SIG-M5 (cell line): Measurements from ENCODE around the gene OGDH.

Source experiments
- DNase-seq: peaks from one replicate; lab custom pipeline; 2025; lab: John Stamatoyannopoulos, UW

The OGDH gene

GRCh38 chr7:44618753-44619152 lies 12.3 kb downstream of the OGDH start:
- no peak for DNase-seq

- DNase-seq: no peak
Observed at GRCh38 chr7:44621034-44621749, 14.8 kb downstream of the OGDH start.

DNA sequence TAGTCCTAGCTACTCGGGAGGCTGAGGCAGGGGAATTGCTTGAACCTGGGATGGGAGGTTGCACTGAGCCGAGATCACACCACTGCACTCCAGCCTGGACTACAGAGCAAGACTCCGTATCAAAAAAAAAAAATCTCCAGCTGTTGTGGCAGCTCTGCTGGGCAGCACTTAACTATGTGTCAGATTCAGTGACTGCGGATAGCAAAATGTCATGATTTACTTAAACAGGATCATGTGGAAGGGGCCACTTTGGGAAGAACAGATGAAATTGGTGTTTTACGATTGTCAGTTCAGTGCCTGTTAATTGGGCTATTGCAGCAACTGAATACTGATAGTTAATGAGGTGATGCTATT lies 15.3 kb downstream of the OGDH start:
- DNase-seq: no peak

DNA sequence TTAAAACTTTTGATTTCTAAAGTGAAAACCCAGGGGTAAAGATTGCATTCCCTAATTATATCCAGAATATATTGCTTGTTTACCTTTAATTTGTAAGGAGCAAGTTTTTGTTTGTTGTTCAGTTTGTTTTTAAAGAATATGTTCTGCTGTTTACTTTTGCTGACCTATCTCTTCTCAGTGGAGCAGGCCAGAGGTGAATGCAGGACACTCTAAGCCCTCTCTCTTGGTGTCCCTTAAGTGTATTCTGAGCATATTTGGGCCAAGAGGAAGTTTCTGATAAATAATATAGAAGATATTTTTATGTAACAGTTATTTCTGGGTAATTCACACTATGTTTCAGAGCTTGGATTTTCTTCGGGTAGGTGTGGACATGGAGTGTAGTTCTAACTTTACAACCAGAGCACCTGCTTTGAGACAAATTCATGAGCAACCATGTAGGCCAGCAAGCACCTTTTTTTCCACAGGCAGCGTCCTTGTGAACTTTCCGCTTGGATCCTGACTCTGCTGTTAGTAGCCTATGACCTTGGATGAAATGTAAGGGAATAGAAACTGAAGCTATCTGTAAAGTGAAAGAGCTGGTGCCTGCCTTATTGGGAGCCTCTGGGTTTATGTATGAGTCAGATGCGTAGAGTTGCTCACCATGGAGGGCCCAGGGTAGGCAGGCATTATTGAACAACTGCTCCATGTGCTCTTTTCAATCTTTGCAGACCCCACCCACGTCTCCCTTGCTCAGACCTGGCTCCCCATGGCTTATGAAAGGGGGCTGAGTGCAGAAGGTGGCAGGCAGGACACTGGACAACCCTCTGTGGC lies 16.1 kb downstream of the OGDH start:
- no peak for DNase-seq

DNA sequence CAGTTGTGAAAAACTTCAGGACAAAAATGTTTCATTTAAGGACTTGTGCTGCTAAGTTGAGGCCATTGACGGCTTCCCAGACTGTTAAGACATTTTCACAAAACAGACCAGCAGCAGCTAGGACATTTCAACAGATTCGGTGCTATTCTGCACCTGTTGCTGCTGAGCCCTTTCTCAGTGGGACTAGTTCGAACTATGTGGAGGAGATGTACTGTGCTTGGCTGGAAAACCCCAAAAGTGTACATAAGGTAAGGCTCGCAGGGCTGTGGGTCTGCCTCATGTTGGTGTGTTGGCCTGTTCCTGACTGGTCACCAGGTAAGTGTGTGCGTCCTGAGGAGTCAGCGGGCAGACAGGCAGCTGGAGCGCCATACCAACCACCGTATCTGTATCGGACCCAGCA lies 17.9 kb downstream of the OGDH start:
- DNase-seq: no peak

DNA sequence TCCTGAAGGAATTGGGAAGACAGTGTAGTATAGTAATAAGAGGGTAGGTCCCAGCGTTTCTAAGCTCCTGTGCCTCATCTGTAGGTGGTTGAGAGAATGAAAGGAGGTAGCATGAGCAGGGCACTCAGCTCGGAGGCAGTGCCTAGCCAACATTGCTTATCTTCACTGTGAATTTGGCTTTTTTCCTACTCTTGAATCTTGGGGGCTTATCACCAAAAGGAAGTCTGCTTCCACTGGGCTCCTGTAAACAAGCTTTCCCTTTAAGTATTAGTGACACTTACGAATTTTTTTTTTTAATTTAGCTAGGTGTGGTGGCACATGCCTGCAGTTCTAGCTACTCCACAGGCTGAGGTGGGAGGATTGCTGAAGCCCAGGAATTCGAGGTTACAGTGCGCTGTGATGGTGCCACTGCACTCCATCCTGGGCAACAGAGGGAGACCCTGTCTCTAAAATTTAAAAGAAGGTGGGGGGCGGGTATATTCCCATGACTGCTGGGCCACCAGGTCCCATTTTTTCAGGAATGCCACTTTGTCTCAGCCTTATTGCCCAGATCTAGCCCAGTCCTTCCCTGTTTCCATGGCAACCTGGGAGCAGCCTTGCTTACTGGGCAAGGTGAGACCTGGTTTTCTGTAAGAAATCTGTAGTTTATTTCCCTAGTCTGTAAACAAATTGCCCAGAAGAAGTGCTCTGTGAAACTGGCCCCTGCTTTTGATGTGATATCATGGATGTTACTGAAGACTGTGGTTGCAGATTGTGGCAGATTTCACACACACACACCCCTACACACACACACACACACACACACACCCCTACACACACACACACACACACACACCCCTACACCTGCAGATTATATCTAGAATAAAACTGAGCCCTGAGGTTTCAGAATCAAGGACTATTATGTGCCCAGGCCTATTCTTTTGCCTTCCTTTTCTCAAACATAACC lies 19.4 kb downstream of the OGDH start:
- no peak for DNase-seq

DNA sequence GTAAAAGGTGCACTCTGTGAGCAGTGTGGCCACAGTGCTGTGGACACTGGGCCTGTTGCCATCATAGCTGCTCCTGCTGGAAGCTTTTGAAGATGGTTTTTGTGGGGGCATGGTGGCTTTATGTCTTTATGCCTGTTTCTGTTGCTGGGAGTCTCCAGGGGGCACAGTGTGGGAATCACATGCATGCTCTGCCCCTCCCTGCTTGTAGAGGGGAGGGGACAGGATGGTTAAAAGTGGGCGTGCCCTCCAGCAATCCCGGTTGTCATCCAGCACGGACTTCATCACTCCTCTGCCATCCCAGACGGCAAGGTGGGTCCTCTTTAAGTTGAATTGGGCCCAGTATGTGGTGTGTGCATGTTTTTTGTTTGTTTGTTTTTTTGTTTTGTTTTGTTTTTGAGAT lies 20.2 kb downstream of the OGDH start:
- no peak for DNase-seq

GRCh38 chr7:44629829-44630522 lies 23.5 kb downstream of the OGDH start:
- DNase-seq: no peak

DNA sequence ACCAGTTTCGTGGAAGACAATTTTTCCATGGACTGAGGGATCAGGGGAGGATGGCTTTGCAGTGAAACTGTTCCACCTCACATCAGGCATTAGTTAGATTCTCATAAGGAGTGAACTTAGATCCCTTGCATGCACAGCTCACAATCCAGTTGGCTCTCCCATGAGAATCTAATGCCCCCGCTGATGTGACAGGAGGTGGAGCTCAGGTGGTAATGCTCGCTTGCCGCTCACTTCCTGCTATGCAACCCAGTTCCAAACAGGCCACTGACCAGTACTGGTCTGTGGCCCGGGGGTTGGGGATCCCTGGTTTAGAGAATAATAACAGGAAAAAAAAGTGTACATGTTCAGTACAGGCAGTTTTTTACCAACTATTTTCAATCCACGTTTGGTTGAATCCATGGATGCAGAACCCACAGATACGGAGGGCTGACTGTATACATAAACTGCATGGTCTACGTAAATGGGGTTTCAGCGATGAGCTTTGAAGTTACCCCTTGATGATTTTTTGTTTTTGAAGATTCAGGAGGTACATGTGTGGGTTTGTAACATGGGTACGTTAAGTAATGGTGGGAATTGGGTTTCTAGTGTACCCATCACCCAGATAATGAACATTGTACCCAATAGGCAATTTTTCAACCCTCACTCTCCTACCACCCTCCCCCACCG lies 24.5 kb downstream of the OGDH start:
- no peak for DNase-seq

DNA sequence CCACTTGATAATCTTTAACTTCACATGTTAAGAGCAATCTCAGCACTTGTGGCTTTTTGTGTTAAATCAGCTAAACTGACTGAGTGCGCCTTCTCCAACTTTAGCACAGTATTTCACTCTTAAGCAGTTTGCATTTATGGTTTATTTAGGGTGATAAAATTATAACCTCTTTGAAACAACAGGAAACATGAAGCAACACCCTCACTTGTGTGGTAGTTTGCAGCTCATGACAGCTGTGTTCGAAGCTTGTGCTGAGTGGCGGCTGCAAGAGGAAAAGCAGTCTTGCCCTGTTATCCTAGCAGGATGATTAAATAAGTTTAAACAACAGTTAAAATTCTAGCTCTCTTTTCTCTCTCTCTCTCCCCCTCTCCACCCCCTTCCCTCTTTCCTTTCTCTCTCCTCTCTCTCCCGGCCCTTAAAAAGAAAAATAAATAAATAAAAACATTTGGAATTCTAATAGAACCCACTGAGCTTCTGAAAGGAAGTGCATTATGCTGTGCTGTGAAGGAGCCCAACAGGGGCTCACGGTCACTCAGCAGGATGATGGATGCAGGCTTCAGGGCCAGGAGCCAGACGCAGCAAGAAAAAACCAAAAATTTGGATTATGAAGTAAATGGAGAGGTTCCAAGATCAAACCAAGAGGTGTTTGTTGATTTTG lies 25.2 kb downstream of the OGDH start:
- DNase-seq: no peak

GRCh38 chr7:44632196-44632595 lies 25.8 kb downstream of the OGDH start:
- no peak for DNase-seq

DNA sequence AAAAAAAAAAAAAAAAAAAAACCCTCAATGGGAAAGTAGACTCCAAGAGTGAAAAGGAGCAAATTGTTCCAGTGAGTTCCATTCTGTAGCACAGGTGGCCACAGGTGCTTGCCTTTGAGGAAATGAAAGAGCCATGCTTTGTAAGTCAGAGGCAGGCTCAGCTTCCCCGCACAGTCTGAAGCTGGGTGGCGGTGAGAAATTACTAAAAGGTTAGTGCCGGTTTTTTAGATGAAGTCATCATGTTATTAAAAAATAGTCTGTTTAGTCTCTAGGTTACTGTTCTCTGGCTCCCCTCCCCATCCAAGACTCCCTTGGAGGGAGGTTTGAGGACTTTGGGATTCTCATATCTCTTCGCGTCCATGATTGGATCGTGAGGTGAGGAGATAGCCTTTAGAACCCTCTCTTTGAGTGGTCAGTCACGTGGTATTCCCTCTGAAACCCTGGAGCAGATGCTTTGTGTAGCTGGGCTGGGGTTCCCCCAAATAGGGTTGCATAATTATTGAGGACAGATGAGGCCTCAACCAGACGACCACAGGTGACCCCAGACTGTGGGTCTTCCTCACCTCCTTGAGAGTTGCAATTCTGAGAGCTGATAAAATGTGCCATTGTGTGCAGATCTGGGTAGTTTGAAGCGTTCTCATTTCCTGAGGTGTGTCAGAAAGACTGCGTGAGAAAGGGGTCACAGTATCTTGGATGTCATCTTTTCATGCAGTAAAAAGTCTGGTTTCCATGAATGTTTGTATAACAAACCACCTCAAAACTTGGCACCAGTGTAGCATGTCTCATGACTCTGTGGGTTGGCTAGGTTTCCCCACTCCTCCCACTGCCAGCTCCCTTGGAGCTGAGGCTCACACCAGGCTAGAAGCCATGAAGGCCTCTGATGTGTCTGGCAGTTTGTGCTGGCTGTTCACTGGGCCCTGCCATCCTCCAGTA lies 27.1 kb downstream of the OGDH start:
- no peak for DNase-seq

GRCh38 chr7:44634187-44634838 lies 27.9 kb downstream of the OGDH start:
- no peak for DNase-seq

- DNase-seq: no peak
Observed at GRCh38 chr7:44634839-44635591, 28.6 kb downstream of the OGDH start.

DNA sequence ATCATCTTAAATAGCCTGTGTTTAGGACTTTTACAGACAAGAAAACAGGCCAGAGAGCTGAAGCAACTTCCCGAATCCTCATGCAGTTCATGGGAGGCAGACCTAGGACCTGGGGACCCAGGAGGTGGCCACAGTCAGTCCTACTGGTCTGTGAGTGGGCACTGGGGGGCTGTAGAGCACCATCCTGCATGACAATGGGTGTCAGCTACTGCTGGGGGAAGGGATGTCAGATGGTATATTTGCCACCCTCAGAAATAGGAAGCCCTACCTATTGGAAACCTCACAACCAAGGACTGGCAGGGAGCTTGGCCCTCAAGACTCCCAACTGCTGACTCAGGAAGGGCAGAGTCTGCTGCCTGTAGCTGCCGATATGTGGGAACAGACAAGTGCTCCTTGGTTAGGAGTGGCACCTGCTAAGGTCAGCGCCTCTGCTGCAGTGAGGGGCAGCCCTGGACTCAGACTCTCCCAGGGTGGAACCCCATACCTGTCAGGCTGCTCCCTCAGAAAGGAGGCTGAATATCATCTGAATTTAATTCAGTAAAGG lies 29.7 kb downstream of the OGDH start:
- no peak for DNase-seq

- no peak for DNase-seq
Observed at GRCh38 chr7:44636926-44637325, 30.5 kb downstream of the OGDH start.

DNA sequence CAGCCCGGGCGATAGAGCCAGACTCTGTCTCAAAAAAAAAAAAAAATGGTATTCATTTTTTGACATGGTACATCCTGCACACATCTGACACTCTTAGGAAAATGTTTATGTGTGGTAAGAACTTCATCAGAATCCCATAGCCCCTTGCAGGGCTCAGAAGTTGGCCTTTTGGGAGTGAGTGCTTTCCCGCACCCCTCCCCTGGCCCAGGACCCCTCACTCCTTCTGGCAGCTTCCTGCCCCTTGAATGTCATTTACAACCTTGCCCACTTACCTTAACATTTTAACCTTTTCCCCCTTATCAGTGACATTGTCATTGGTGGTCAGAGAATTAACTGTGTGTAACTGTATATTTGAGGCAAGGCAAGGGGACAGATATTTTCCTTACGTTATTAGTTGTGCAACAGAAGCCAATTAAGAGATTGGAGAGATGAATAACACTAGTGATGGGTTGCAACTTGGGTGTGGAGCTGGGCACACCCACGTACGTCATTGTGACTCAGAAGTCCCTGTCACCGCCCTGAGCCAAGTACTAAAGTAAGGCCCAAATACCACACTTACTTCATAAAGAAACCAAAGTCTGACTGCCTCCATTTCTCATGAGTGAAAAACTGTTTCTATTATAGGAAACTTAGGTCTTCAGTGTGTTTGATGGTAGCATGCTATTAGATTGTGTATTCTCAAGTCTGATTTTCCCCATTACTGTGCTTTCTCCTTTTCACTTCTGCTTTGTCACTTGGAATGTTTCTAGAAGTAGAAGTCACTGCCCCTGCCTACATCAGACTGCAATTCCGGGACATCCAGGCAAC lies 31.6 kb downstream of the OGDH start:
- peak; percentile 48 for DNase-seq
